ENCODE measurements around the gene ARHGEF4.

- TF ChIP-seq CTCF (IDR thresholded peaks at IDR 0.05): no peak
- no peak for TF ChIP-seq POLR2AphosphoS5 (IDR thresholded peaks at IDR 0.05)
- TF ChIP-seq POLR2A (IDR thresholded peaks at IDR 0.05): no peak
Measured at GRCh38 chr2:130878316-130878715, 41.6 kb downstream of the ARHGEF4 start.

All from sigmoid colon (tissue), 4 donors.